H1 (cell line): ENCODE data around the gene EPHA1. TPM values are rescaled to one million over a fixed set of nuclear protein-coding genes. Genes with fewer than 3 reads are reported as not detected.

Experiments used
- BACH1 ChIP-seq: IDR thresholded peaks from 2 replicates; pipeline ENCODE4 v1.6.1; 2012; ENCODE audit warnings: low read length, improper control_type of control experiment
- BRCA1 ChIP-seq: IDR thresholded peaks from 2 replicates; pipeline ENCODE4 v1.6.1; 2012; ENCODE audit warnings: low read depth, low read length, improper control_type of control experiment
- CTBP2 ChIP-seq: IDR thresholded peaks from 2 replicates; pipeline ENCODE4 v1.7.0; 2011; ENCODE audit warnings: borderline replicate concordance, mild to moderate bottlenecking, moderate library complexity, mixed read lengths, low read length; ENCODE audit not compliant: insufficient read depth, insufficient read length
- KDM4A ChIP-seq: IDR thresholded peaks from one replicate; pipeline ENCODE4 v1.7.1; 2012; ENCODE audit warnings: low read depth, mild to moderate bottlenecking, moderate library complexity, low read length, inconsistent platforms; ENCODE audit not compliant: severe bottlenecking
- RAD21 ChIP-seq, 2 experiments: IDR thresholded peaks in 1 of 2; conservative IDR thresholded peaks in 1 of 2; 2 replicates each; pipeline ENCODE4 v1.6.1; 2011; ENCODE audit warnings: low read depth in 2 of 2, low read length in 2 of 2, improper control_type of control experiment in 1 of 2, inconsistent platforms in 1 of 2, mild to moderate bottlenecking in 1 of 2, moderate library complexity in 1 of 2
- TAF7 ChIP-seq: optimal IDR thresholded peaks from 2 replicates; pipeline ENCODE3; 2011; ENCODE audit warnings: low read depth, mild to moderate bottlenecking, inconsistent platforms, low read length, moderate library complexity, borderline replicate concordance
- polyA plus RNA-seq, 7 experiments: library from polyadenylated mRNA; depleted of rRNA in 3 of 7; stranded (reverse) in 5 of 7; unstranded in 2 of 7; fragments of >200 nt in 5 of 7; fragments of 200-250 nt in 2 of 7; gene quantifications; 1 replicate in 5 of 7; 2 replicates in 1 of 7; 4 replicates in 1 of 7; pipeline versions ENCODE4 v1.2.1 to v1.2.3, GENCODE V29; 2011 to 2013; ENCODE audit warnings: missing spikeins in 2 of 7, mixed read lengths in 2 of 7
- total RNA-seq: library from RNA; stranded (reverse); fragmentation: NEBNext Ultra II Directional; extraction: Animal tissue kit (Norgen Biotek cat#: 25700); gene quantifications from 2 replicates; pipeline ENCODE4 v1.2.1, GENCODE V29; 2021
- TF ChIP-seq, protein P1 (sequence below): fragments of 300-600 bp; sonication (generic); IDR thresholded peaks from 2 replicates; pipeline ENCODE4 v1.7.1; 2012; ENCODE audit warnings: low read length, moderate library complexity, mild to moderate bottlenecking, inconsistent platforms; ENCODE audit not compliant: insufficient replicate concordance
- TF ChIP-seq, protein P2 (sequence below), 3 experiments: IDR thresholded peaks; 1 replicate in 2 of 3; 2 replicates in 1 of 3; pipeline versions ENCODE4 v1.5.1 to v1.6.1; 2011; ENCODE audit warnings: low read length in 3 of 3, mild to moderate bottlenecking in 3 of 3, inconsistent platforms in 2 of 3, low read depth in 1 of 3, moderate library complexity in 1 of 3; ENCODE audit not compliant: insufficient read depth in 1 of 3; ENCODE audit errors: control extremely low read depth in 1 of 3

Gene EPHA1
- total and polyA plus RNA-seq, 2 of the 8 experiments (the other 6 are each of a cell fraction or from before 2014, with no cell fraction given) = 86.5 to 133 TPM

DNA sequence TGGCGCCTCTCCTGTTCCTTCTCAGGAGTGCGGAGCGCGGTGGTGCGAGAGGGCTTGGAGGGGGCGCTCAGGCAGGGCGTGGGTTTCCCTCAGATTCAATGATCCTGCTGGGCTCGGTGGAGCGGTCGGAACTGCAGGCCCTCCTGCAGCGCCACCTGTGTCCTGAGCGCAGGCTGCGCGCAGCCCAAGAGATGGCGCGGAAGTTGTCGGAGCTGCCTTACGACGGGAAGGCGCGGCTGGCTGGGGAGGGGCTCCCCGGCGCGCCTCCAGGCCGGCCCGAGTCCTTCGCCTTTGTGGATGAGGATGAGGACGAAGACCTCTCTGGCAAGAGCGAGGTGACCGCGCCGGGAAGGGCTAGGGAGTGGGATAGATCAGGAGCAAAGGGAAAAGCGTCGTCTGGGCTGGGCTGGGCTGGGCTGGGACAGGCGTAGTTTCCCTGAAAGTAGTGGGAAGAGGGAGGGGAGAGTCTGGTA is 63.2 kb downstream of the EPHA1 start (continued):
- TF ChIP-seq, protein P1, sequence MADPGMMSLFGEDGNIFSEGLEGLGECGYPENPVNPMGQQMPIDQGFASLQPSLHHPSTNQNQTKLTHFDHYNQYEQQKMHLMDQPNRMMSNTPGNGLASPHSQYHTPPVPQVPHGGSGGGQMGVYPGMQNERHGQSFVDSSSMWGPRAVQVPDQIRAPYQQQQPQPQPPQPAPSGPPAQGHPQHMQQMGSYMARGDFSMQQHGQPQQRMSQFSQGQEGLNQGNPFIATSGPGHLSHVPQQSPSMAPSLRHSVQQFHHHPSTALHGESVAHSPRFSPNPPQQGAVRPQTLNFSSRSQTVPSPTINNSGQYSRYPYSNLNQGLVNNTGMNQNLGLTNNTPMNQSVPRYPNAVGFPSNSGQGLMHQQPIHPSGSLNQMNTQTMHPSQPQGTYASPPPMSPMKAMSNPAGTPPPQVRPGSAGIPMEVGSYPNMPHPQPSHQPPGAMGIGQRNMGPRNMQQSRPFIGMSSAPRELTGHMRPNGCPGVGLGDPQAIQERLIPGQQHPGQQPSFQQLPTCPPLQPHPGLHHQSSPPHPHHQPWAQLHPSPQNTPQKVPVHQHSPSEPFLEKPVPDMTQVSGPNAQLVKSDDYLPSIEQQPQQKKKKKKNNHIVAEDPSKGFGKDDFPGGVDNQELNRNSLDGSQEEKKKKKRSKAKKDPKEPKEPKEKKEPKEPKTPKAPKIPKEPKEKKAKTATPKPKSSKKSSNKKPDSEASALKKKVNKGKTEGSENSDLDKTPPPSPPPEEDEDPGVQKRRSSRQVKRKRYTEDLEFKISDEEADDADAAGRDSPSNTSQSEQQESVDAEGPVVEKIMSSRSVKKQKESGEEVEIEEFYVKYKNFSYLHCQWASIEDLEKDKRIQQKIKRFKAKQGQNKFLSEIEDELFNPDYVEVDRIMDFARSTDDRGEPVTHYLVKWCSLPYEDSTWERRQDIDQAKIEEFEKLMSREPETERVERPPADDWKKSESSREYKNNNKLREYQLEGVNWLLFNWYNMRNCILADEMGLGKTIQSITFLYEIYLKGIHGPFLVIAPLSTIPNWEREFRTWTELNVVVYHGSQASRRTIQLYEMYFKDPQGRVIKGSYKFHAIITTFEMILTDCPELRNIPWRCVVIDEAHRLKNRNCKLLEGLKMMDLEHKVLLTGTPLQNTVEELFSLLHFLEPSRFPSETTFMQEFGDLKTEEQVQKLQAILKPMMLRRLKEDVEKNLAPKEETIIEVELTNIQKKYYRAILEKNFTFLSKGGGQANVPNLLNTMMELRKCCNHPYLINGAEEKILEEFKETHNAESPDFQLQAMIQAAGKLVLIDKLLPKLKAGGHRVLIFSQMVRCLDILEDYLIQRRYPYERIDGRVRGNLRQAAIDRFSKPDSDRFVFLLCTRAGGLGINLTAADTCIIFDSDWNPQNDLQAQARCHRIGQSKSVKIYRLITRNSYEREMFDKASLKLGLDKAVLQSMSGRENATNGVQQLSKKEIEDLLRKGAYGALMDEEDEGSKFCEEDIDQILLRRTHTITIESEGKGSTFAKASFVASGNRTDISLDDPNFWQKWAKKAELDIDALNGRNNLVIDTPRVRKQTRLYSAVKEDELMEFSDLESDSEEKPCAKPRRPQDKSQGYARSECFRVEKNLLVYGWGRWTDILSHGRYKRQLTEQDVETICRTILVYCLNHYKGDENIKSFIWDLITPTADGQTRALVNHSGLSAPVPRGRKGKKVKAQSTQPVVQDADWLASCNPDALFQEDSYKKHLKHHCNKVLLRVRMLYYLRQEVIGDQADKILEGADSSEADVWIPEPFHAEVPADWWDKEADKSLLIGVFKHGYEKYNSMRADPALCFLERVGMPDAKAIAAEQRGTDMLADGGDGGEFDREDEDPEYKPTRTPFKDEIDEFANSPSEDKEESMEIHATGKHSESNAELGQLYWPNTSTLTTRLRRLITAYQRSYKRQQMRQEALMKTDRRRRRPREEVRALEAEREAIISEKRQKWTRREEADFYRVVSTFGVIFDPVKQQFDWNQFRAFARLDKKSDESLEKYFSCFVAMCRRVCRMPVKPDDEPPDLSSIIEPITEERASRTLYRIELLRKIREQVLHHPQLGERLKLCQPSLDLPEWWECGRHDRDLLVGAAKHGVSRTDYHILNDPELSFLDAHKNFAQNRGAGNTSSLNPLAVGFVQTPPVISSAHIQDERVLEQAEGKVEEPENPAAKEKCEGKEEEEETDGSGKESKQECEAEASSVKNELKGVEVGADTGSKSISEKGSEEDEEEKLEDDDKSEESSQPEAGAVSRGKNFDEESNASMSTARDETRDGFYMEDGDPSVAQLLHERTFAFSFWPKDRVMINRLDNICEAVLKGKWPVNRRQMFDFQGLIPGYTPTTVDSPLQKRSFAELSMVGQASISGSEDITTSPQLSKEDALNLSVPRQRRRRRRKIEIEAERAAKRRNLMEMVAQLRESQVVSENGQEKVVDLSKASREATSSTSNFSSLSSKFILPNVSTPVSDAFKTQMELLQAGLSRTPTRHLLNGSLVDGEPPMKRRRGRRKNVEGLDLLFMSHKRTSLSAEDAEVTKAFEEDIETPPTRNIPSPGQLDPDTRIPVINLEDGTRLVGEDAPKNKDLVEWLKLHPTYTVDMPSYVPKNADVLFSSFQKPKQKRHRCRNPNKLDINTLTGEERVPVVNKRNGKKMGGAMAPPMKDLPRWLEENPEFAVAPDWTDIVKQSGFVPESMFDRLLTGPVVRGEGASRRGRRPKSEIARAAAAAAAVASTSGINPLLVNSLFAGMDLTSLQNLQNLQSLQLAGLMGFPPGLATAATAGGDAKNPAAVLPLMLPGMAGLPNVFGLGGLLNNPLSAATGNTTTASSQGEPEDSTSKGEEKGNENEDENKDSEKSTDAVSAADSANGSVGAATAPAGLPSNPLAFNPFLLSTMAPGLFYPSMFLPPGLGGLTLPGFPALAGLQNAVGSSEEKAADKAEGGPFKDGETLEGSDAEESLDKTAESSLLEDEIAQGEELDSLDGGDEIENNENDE = no peak
- TF ChIP-seq KDM4A = peak; percentile 70
- TF ChIP-seq TAF7 = no peak
- TF ChIP-seq BRCA1 = no peak
- no peak for TF ChIP-seq BACH1
- TF ChIP-seq, protein P2, sequence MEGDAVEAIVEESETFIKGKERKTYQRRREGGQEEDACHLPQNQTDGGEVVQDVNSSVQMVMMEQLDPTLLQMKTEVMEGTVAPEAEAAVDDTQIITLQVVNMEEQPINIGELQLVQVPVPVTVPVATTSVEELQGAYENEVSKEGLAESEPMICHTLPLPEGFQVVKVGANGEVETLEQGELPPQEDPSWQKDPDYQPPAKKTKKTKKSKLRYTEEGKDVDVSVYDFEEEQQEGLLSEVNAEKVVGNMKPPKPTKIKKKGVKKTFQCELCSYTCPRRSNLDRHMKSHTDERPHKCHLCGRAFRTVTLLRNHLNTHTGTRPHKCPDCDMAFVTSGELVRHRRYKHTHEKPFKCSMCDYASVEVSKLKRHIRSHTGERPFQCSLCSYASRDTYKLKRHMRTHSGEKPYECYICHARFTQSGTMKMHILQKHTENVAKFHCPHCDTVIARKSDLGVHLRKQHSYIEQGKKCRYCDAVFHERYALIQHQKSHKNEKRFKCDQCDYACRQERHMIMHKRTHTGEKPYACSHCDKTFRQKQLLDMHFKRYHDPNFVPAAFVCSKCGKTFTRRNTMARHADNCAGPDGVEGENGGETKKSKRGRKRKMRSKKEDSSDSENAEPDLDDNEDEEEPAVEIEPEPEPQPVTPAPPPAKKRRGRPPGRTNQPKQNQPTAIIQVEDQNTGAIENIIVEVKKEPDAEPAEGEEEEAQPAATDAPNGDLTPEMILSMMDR (IDR thresholded peaks at IDR 0.05; ENCODE audit: control extremely low read depth in 1 of 3, insufficient read depth in 1 of 3, low read depth in 1 of 3, low read length in 3 of 3) = peak; percentile 56 to 68 (median 60)
- TF ChIP-seq CTBP2 = no peak
- TF ChIP-seq RAD21 (IDR thresholded peaks at IDR 0.05 in 1 of 2, conservative IDR thresholded peaks at IDR 0.05 in 1 of 2; ENCODE audit: low read depth in 2 of 2, low read length in 2 of 2) = peak; percentile 19 to 47; a peak in 3 of 4 replicates
